GM19372 (cell line): ENCODE measurements around the gene HBA2.
"Not testable (repeated sequence)": the region's sequence is repeated elsewhere in the genome, so short reads cannot be mapped to it uniquely, and the experiment has no call there.

ENCODE experiments used
- ATAC-seq: cut with Tn5 transposase; IDR thresholded peaks from one replicate; pipeline ENCODE4 v1.9.1; 2021; ENCODE audit warnings: mild to moderate bottlenecking, low read depth, moderate library complexity; ENCODE audit not compliant: unreplicated experiment

The HBA2 gene

DNA sequence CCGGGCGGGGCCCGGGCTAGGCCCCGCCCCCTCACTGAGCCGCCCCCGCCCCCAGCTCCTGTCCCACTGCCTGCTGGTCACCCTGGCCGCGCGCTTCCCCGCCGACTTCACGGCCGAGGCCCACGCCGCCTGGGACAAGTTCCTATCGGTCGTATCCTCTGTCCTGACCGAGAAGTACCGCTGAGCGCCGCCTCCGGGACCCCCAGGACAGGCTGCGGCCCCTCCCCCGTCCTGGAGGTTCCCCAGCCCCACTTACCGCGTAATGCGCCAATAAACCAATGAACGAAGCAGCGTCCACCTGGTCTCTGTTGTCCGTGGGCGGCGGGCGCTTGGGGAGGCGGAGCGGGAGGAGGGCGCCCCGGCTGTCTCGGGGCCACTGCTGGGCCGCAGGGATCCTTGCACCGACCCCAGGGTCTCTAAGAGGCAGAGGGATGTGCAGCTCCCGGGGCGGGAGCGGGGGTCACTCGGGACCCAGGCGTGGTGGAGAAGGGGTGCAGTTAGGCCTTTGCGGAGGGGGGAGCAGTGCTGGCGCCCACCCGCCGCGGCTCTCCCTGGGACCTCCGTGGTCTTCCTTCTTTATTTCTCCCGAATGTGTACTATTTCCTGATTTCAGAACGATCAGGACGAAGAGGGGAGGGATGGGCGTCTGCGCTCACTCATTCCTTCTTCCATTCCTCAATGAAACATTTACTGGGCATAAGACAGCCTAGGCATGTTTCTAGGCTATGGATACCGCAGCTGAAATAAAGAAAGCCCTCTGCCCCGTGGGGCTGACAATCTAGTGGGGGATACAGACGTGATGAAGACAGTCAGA lies 18.3 kb upstream of the HBA2 start:
- ATAC-seq, result no peak

DNA sequence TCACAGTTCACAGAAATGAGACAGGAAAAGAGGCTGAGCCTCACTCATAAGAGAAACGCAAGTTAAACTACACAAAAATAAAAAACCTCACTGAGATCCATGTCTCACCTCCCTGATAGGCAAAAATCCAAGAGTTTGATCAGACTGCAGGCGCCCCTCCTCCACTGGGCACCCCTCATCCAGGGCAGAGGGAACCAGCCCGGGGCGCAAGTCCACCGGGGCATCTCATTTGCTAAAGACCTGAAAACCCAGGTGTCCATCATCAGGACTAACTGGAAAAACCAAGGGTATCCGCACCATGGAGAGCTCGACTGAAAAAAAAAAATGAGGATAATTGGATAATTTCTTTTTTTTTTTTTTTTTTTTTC lies 17.7 kb upstream of the HBA2 start:
- no peak for ATAC-seq

DNA sequence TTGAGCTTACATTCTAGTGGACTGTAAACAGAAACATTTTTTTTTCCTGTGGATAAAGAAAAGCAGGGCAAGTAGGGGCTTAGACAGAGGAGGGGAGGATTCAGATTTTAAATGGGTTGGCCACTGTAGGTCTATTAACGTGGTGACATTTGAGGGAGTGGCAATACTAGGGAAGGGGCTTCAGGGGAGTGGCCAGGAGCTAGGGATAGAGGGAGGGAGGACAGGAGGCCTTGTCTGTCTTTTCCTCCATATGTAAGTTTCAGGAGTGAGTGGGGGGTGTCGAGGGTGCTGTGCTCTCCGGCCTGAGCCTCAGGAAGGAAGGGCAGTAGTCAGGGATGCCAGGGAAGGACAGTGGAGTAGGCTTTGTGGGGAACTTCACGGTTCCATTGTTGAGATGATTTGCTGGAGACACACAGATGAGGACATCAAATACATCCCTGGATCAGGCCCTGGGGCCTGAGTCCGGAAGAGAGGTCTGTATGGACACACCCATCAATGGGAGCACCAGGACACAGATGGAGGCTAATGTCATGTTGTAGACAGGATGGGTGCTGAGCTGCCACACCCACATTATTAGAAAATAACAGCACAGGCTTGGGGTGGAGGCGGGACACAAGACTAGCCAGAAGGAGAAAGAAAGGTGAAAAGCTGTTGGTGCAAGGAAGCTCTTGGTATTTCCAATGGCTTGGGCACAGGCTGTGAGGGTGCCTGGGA lies 13.4 kb upstream of the HBA2 start:
- ATAC-seq, result no peak

DNA sequence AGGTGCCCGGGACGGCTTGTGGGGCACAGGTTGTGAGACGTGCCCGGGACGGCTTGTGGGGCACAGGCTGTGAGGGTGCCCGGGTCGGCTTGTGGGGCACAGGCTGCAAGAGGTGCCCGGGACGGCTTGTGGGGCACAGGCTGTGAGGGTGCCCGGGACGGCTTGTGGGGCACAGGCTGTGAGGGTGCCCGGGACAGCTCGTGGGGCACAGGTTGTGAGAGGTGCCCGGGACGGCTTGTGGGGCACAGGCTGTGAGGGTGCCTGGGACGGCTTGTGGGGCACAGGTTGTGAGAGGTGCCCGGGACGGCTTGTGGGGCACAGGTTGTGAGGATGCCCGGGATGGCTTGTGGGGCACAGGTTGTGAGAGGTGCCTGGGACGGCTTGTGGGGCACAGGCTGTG lies 12.4 kb upstream of the HBA2 start:
- not testable (repeated sequence) for ATAC-seq

DNA sequence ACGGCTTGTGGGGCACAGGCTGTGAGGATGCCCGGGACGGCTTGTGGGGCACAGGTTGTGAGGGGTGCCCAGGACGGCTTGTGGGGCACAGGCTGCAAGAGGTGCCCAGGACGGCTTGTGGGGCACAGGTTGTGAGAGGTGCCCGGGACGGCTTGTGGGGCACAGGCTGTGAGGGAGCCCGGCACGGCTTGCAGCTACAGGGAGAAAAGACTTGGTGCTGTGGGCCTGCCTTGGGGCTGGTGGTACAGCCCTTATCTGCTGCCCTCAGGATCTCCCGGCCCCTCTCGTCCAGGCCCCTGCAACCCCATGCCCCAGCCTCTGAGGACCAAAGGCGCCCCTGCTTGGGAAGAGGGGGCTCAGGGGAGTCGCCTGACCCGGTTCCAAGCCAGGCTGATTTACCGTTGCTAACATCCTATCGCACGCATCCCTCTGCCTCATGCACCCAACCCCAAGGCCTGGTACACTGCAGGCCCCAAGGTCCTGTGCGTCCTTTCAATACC lies 11.9 kb upstream of the HBA2 start:
- ATAC-seq, result no peak

DNA sequence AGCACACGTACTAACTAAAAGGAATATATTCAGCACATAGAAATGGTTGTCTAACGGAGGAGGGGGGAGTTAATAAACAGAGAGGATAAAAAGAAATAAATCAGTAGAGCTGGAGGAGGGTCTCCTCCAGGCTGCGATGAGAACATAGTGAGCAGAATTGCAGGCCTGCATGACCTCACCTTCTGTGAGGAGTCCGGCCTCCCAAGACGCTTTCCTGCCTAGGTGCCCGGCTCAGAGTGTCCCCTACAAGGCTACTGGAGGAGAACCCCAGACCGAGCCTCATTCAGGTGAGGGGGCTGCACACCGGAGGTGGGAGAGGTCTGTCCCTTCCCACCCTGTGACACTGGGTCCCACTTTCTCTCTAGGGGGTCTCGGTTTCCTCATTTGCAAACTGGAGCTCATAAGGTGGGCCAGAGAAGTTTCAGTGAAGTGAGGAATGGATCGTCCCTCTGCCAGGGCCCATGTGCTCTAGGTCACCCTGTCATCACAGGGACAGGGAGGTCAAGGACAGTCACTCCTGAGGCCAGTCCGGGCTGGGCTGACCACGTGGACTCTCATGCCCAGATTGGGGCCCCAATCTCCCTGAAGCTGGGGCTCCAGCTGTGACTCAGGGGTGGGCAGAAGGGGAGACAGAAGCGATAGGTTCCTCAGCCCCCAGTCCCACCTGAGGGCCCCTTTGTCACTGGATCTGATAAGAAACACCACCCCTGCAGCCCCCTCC lies 10.2 kb upstream of the HBA2 start:
- ATAC-seq, result no peak

DNA sequence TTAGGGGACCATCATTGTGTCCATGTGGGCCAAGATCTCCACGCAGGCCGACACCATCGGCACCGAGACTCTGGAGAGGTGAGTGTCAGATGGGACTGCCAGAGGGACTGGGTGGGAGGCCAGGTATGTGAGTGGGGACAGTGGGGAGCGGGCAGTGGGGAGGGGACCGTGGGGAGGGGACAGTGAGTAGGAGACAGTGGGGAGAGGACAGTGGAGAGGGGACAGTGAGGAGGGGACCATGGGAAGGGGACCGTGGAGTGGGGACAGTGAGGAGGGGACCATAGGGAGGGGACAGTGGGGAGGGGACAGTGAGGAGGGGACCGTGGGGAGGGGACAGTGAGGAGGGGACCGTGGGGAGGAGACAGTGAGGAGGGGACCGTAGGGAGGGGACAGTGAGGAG lies 9.5 kb upstream of the HBA2 start:
- not testable (repeated sequence) for ATAC-seq

DNA sequence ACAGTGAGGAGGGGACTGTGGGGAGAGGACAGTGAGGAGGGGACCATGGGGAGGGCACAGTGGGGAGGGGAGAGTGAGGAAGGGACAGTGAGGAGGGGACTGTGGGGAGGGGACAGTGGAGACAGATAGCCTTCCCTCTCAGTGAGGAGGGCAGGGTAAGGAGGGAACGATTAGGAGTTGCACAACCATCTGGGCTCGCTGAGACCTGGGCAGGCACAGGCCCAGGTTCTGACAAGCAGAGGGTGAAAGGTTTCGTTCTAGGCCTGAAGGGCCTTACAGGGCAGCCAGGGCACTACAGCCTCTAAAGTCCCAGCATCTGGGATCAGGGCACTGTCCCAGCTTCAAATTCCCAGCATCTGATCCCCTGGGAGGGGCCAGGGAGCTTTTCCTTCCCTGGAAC lies 9.0 kb upstream of the HBA2 start:
- ATAC-seq, result not testable (repeated sequence)

DNA sequence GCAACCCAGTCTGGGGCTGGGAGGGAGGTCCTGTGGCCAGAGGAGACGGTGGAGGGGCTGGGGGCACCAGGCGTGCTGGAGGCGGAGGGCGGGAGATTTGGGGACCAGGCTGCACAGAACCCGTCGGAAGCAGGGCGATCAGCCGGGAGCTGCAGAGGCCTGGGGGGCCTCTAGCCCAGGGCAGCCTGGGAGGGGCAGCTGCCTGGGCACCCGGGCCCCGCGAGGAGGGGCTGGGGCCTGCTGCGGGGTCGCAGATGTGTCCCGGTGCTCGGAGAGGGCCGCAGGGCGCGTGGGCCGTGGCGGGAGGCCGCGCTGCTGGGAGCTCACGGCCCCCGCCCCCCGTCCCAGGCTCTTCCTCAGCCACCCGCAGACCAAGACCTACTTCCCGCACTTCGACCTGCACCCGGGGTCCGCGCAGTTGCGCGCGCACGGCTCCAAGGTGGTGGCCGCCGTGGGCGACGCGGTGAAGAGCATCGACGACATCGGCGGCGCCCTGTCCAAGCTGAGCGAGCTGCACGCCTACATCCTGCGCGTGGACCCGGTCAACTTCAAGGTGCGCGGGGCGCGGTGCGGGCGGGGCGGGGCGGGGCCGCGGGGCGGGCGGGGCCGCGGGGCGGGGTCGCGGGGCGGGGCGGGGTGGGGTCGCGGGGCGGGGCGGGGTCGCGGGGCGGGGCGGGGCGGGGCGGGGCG lies 8.4 kb upstream of the HBA2 start:
- ATAC-seq, result not testable (repeated sequence)

DNA sequence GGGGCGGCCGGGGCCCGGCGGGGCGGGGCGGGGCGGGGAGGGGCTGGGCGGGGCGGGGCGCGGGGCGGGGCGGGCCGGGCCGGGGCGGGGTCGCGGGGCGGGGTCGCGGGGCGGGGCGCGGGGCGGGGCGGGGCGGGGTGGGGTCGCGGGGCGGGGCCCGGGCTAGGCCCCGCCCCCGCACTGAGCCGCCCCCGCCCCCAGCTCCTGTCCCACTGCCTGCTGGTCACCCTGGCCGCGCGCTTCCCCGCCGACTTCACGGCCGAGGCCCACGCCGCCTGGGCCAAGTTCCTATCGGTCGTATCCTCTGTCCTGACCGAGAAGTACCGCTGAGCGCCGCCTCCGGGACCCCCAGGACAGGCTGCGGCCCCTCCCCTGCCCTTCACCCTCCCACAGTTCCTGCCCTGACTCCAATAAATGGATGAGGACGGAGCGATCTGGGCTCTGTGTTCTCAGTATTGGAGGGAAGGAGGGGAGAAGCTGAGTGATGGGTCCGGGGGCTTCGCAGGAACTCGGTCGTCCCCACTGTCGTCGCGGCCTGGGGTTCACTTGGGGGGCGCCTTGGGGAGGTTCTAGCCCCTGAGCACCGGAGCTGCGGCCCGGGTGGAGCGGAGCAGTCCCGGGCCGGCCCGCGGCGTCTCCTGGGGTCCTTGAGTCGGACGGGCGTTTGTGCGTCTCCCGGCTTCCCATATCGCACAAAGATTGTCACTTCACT lies 7.7 kb upstream of the HBA2 start:
- ATAC-seq, result no peak

DNA sequence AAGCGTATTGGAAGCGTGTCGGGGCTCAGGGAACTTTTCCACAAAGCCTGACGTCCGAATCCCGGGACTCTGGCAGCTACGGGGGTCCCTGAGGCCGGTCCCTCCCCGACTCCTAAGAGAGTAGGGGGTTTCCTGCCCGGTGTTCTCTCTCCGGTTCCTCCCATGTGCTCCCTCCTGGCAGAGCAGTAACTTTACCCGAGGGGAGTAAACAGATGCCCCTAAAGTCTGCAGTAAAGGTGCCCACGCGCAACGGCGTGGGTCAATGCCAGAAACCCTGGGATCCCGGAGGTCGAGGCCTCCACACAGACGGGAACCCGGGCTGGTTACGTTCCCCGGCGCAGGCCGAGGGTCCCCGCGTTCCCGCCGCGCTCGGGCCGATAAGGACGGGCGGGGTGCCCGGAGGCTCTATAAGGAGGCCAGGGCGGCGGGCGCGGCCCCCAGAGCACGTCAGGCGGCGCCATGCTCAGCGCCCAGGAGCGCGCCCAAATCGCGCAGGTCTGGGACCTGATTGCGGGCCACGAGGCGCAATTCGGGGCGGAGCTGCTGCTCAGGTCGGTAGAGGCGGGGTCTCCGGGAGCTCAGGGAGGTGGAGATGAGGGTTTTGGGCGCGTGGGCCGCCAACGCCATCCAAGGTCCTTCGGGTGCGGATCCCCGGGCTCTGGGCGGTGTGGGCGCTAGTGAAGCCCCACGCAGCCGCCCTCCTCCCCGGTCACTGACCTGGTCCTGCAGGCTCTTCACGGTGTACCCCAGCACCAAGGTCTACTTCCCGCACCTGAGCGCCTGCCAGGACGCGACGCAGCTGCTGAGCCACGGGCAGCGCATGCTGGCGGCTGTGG lies 6.9 kb upstream of the HBA2 start, which contains the start of gene HBM:
TSS of gene HBM (plus strand) at position 440 of the 836 bp plus-strand sequence. CDS start at position 460, 20 bp downstream.
- no peak for ATAC-seq

DNA sequence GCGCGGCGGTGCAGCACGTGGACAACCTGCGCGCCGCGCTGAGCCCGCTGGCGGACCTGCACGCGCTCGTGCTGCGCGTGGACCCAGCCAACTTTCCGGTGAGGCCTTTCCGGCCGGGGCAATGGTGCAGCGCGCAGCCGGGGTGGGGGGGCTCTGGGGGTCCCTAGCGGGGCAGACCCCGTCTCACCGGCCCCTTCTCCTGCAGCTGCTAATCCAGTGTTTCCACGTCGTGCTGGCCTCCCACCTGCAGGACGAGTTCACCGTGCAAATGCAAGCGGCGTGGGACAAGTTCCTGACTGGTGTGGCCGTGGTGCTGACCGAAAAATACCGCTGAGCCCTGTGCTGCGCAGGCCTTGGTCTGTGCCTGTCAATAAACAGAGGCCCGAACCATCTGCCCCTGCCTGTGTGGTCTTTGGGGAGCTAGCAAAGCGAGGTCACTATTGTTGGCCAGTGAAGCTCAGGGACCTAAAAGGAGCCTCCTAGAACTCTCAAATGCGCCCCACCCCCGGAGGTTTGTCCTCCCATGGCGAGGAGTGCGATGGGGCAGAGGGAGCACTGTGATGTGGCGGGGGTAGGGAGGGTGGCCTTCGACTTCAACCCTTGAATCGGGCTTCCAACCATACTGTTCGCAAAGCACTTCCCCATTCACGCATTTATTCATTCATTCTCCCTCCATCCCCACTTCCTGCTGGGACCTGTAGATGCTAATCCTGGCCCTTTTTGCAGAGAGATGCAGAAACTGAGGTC lies 6.1 kb upstream of the HBA2 start:
- ATAC-seq, result no peak

DNA sequence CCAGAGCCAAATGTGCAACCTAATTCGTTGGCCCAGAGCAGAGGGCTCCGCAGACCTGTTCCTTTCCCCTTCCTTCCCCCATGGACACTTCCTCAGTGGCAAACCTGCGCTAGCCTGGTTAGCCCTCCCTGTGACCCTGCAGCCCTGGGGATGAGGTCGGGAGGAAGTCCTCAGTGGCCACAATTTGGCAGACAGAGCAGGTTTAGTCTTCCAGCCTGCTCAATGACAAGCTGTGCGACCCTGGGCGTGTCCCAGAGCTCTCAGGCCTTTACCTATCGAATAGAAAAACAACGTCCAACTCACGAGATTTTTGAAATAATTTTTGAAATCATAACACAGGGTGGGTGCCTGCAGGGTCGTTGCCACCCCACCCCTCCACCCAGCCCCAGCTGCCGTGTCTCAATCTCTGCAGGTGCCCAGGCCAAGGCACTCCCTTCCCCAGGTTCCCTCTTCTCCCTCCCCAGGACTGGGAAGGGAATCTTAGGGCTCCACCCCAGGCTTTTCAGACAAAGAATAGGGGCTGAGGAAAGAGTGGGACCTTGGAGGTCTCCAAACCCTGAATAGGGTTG lies 5.5 kb upstream of the HBA2 start:
- ATAC-seq, result no peak

DNA sequence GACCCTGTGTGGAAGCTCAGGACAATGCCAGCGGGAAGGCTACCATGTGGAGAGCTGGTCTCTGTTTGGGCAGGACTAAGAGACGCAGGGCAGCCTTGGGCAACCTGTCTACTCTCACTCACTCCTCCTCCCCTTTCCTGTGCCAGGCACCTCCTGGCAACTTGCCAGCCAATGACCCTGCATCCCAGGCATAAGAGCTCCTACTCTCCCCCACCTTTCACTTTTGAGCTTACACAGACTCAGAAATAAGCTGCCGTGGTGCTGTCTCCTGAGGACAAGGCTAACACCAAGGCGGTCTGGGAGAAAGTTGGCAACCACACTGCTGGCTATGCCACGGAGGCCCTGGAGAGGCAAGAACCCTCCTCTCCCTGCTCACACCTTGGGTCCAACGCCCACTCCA lies 4.3 kb upstream of the HBA2 start:
- no peak for ATAC-seq

DNA sequence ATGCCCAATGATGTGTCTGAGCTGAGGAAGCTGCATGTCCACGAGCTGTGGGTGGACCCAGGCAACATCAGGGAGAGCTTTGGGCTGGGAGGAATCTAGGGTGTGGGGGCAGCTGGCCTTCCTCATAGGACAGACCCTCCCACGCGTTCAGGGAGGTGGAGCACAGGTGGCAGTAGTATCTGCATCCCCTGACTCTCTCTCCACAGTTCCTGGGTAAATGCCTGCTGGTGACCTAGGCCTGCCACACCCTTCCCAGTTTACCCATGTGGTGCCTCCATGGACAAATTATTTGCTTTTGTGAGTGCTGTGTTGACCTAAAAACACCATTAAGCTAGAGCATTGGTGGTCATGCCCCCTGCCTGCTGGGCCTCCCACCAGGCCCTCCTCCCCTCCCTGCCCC lies 3.7 kb upstream of the HBA2 start:
- ATAC-seq, result no peak

DNA sequence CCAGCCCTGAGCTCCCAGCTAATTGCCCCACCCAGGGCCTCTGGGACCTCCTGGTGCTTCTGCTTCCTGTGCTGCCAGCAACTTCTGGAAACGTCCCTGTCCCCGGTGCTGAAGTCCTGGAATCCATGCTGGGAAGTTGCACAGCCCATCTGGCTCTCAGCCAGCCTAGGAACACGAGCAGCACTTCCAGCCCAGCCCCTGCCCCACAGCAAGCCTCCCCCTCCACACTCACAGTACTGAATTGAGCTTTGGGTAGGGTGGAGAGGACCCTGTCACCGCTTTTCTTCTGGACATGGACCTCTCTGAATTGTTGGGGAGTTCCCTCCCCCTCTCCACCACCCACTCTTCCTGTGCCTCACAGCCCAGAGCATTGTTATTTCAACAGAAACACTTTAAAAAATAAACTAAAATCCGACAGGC lies 2.6 kb upstream of the HBA2 start:
- not testable (repeated sequence) for ATAC-seq

DNA sequence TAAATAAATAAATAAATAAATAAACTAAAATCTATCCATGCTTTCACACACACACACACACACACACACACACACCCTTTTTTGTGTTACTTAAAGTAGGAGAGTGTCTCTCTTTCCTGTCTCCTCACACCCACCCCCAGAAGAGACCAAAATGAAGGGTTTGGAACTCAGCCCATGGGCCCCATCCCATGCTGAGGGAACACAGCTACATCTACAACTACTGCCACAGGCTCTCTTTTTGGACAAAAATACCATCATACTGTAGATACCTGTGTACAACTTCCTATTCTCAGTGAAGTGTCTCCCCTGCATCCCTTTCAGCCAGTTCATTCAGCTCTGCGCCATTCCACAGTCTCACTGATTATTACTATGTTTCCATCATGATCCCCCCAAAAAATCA lies 1.9 kb upstream of the HBA2 start:
- ATAC-seq, result no peak
